Activated naive CD8-positive, alpha-beta T cell treated with anti-CD3 and anti-CD28 coated beads, Interleukin-2, amount 10 ng/mL, durations not matched to agents 7 days and 5 days (primary cell): Measurements from ENCODE around the gene IP6K3. TPM values are rescaled to one million over a fixed set of nuclear protein-coding genes. Genes with fewer than 3 reads are reported as not detected.

Experiments
- ATAC-seq: fragments of 150-1000 bp; cut with Tn5 transposase; one replicate; pipeline ENCODE4 v1.10.0; 2021; ENCODE audit warnings: low read depth, moderate library complexity
- POLR2A ChIA-PET: fragments of 350-600 bp; sonication (Branson Sonifier 250); formaldehyde crosslinking; loops from one replicate; lab custom pipeline; 2021; ENCODE audit warnings: antibody characterized with exemption; lab: Charles Lee
- DNase-seq: peaks from one replicate; pipeline ENCODE4 v3.0.0; 2021
- H3K27ac Mint-ChIP-seq: one replicate; pipeline ENCODE4 v1.8.0; 2022; ENCODE audit warnings: mild to moderate bottlenecking, mixed read lengths
- H3K27me3 Mint-ChIP-seq: one replicate; pipeline ENCODE4 v1.8.0; 2022; ENCODE audit warnings: mild to moderate bottlenecking, moderate library complexity, mixed read lengths
- H3K36me3 Mint-ChIP-seq: one replicate; pipeline ENCODE4 v1.8.0; 2021; ENCODE audit warnings: mild to moderate bottlenecking, mixed read lengths
- H3K4me1 Mint-ChIP-seq: one replicate; pipeline ENCODE4 v1.8.0; 2021; ENCODE audit warnings: mixed read lengths
- H3K4me3 Mint-ChIP-seq: one replicate; pipeline ENCODE4 v1.8.0; 2022; ENCODE audit warnings: mild to moderate bottlenecking, moderate library complexity, mixed read lengths
- H3K9me3 Mint-ChIP-seq: one replicate; pipeline ENCODE4 v1.8.0; 2021; ENCODE audit warnings: mixed read lengths
- total RNA-seq, 2 experiments: library from RNA; stranded (reverse); gene quantifications; one replicate each; pipeline ENCODE4 v1.2.3, GENCODE V29; 2021

The IP6K3 gene
- total RNA-seq, 2 experiments from 2014 or later = not detected

GRCh38 chr6:33714385-33715040 is 32.2 kb downstream of the IP6K3 start:
- H3K4me1 Mint-ChIP-seq = peaks cover 16% of the 10 kb centered on the region
- DNase-seq (no peak), ATAC-seq (no peak)
- H3K9me3 Mint-ChIP-seq = no peaks in the 10 kb centered on the region
- H3K4me3 Mint-ChIP-seq = no peak overlapping the region
- POLR2A ChIA-PET = no interaction called here
- peaks cover 12% of the 10 kb centered on the region for H3K27me3 Mint-ChIP-seq
- peaks cover 10% of the 10 kb centered on the region for H3K36me3 Mint-ChIP-seq
- H3K27ac Mint-ChIP-seq = no peak overlapping the region

DNA sequence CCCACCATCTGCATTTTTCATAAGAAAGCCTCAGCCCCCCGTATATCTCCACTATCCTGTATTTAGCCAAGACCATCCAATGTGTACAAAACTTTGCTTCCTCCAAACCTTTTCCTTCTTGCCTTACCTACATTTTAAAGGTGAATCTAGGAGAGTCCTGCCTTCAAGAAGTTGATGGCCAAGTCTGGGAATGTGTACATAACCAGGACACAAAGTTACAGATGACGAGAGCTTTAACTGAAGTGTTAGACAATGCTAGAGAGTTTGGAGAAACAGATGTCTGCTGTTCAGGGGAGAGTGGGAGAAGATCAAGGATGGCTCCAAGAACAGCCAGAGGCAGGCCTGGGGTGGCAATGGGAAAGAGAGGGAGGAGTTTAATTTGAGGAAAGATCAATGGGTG is 32.9 kb downstream of the IP6K3 start:
- ATAC-seq = no peak
- H3K27me3 Mint-ChIP-seq = peaks cover 8% of the 10 kb centered on the region
- no peak overlapping the region for H3K4me3 Mint-ChIP-seq
- H3K4me1 Mint-ChIP-seq = peaks cover 20% of the 10 kb centered on the region
- no peaks in the 10 kb centered on the region for H3K9me3 Mint-ChIP-seq
- no peak for DNase-seq
- POLR2A ChIA-PET = interaction anchor here (0.6 kb wide), 1 partner anchor 169 kb away, joined by 3 read pairs; no protein-coding TSS in a partner anchor
- H3K36me3 Mint-ChIP-seq = peaks cover 12% of the 10 kb centered on the region
- H3K27ac Mint-ChIP-seq = no peak overlapping the region

- POLR2A ChIA-PET = interaction anchor here (0.6 to 0.7 kb wide), 2 partner anchors 123 to 168 kb away, joined by 3 read pairs; no protein-coding TSS in a partner anchor
- ATAC-seq = no peak
- H3K9me3 Mint-ChIP-seq = no peaks in the 10 kb centered on the region
- DNase-seq = no peak
- peaks cover 8% of the 10 kb centered on the region for H3K27me3 Mint-ChIP-seq
- peaks cover 14% of the 10 kb centered on the region for H3K36me3 Mint-ChIP-seq
- H3K4me1 Mint-ChIP-seq = peaks cover 25% of the 10 kb centered on the region
- H3K27ac Mint-ChIP-seq = no peak overlapping the region
- no peak overlapping the region for H3K4me3 Mint-ChIP-seq
Measured at GRCh38 chr6:33712914-33713313, 33.8 kb downstream of the IP6K3 start.

DNA sequence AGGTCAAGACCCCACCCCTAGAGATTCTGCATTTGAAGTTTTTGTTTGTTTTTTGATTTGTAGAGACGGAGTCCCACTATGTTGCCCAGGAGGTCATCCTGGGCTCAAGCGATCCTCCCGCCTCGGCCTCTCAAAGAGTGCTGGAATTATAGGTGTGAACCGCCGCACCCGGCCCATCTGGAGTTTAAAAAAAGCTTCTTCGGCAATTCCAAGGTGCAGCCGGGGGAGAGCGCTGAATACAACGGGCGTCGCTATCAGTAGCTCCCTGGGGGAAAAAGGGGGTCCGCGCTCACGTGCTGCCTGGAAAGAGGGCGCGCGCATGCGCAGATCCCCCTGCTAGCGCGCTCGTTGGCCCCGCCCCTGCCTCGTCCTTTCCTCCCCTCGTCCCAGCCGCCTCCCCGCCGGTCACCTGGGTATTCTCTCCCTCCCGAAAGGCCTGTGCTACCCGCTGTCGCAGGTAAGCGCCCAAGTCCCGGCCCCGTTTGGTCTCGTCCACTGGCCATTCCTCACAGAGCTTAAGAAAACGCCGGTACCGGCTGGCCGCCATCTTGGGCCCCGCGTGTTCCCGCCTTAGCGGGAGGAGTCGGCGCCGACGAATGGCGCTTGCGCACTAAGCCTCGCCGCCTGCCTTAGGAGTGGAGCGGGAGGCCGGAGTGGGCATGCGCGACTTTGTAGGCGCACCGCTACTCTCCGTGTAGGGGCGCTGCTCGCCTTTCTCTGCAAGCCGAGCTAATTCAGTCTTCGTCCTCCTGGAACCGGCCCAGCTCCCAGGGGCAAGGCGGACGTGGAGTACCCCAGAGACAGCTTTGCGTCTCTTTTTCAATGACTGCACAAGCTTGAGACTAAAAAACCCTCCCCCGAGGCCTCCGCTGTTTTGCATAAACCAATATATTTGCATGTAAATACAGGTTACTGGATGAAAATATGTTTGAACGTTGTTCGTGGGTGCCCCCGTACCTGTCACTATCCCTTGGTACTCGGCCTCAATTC is 35.3 kb downstream of the IP6K3 start, which contains the start of gene UQCC2:
Gene UQCC2 (minus strand): TSS at position 561 of the 990 bp plus-strand sequence. CDS start 14 bp downstream, at position 547.
- DNase-seq (peak; percentile 97), ATAC-seq (peak; percentile 99)
- H3K4me3 Mint-ChIP-seq = peak within 1 kb of the TSS; percentile 96
- POLR2A ChIA-PET = interaction anchor here (0.6 to 1.9 kb wide), 13 partner anchors 11 to 526 kb away, joined by 3 to 11 read pairs (median 5); partner anchors contain the start of genes HMGA1 and ITPR3
- peaks cover 18% of the 10 kb centered on the region for H3K36me3 Mint-ChIP-seq
- H3K27ac Mint-ChIP-seq = peak within 1 kb of the TSS; percentile 96
- peaks cover 8% of the 10 kb centered on the region for H3K27me3 Mint-ChIP-seq
- peaks cover 31% of the 10 kb centered on the region for H3K4me1 Mint-ChIP-seq
- no peaks in the 10 kb centered on the region for H3K9me3 Mint-ChIP-seq

DNA sequence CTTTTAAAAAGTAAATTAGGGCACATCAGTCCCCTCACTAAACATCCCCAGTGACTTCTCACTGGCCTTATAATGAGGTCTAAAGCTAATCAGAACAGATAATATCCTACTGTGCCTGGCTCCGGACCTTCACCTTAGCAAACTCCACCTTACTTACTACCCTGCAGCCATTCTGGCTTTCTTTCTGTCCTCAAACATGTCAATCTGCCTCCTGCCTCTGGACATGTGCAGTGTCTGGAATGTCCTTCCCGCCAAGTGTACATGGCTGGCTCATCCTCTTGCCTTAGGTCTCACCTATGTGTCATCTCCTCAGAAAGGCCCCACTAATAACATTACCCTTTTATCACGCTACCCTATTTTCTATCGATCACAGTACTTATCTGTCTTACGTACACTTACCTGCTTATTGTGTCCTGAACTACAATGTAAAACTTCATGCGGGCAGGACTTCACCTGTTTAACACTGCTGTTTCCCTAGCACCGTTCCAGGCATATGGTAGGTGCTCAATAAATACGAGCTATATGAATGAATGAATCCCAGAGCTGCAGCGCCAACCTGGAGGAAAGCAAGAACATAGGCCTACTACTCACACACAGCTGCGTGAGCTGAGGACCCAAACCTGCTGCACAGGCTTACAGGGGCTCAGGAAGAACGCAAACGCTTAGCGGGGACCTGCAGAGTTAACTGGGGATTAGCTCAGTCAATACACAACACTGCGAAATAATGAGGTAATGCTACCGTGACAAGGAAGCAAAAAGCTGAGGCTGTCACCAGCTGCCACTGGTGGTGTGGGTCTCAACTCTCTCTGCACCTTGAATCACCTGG is 36.2 kb downstream of the IP6K3 start:
- H3K36me3 Mint-ChIP-seq = peaks cover 20% of the 10 kb centered on the region
- H3K27ac Mint-ChIP-seq = peak overlapping the region; percentile 96
- POLR2A ChIA-PET = interaction anchor here (0.9 to 1.9 kb wide), 10 partner anchors 10 to 526 kb away, joined by 3 to 11 read pairs (median 5); partner anchors contain the start of genes HMGA1 and ITPR3
- H3K4me3 Mint-ChIP-seq = peak overlapping the region; percentile 96
- ATAC-seq (no peak), DNase-seq (no peak)
- peaks cover 31% of the 10 kb centered on the region for H3K4me1 Mint-ChIP-seq
- H3K9me3 Mint-ChIP-seq = no peaks in the 10 kb centered on the region
- H3K27me3 Mint-ChIP-seq = peaks cover 8% of the 10 kb centered on the region

DNA sequence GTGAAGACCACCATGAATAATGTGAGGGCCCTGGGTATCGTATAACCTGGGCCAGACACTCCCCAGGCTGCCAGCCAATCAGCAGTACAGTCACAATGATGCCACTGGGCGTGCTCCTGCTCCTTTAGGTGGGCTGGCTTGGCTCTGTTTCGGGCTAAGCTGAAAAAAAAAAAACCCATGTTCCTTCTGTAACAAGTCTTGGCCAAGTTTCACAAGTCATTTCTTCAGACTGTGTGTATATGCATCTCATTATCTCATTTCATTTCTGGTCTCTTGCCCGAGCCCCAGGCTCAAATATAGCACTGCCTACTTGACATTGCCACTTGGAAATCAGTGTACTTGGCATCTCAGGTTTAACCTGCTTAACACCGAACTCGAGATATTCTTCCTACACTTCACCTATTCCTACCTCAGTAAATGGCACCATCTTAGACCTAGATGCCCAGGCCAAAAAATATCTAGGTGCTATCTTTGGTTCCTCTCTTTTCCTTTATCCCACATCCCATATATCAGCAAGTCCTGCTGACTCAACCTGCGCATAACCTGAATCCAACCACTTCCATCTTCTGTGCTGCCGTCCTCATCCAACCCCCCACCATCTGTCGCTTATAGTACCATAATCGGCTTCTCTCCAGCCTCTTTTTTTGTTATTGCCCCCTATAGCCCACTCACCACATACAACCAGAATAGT is 37.0 kb downstream of the IP6K3 start:
- H3K27me3 Mint-ChIP-seq = peaks cover 8% of the 10 kb centered on the region
- H3K9me3 Mint-ChIP-seq = no peaks in the 10 kb centered on the region
- H3K36me3 Mint-ChIP-seq = peaks cover 20% of the 10 kb centered on the region
- H3K4me3 Mint-ChIP-seq = peak overlapping the region; percentile 96
- ATAC-seq (no peak), DNase-seq (no peak)
- H3K27ac Mint-ChIP-seq = no peak overlapping the region
- POLR2A ChIA-PET = interaction anchor here (0.6 to 1.9 kb wide), 4 partner anchors 15 to 176 kb away, joined by 3 to 6 read pairs (median 5); no protein-coding TSS in a partner anchor
- H3K4me1 Mint-ChIP-seq = peaks cover 31% of the 10 kb centered on the region

- no peaks in the 10 kb centered on the region for H3K9me3 Mint-ChIP-seq
- POLR2A ChIA-PET = interaction anchor here (1.2 to 1.4 kb wide), 2 partner anchors 11 to 14 kb away, joined by 4 read pairs; no protein-coding TSS in a partner anchor
- DNase-seq (no peak), ATAC-seq (no peak)
- H3K27ac Mint-ChIP-seq = no peak overlapping the region
- H3K27me3 Mint-ChIP-seq = peaks cover 4% of the 10 kb centered on the region
- no peak overlapping the region for H3K4me3 Mint-ChIP-seq
- peaks cover 31% of the 10 kb centered on the region for H3K4me1 Mint-ChIP-seq
- peaks cover 20% of the 10 kb centered on the region for H3K36me3 Mint-ChIP-seq
Measured at GRCh38 chr6:33708516-33709204, 38.0 kb downstream of the IP6K3 start.

GRCh38 chr6:33707771-33708170 is 38.9 kb downstream of the IP6K3 start:
- Mint-ChIP-seq H3K9me3 (no peaks in the 10 kb centered on the region), H3K4me1 (peaks cover 33% of the 10 kb centered on the region), H3K27ac (peak overlapping the region; percentile 7), H3K27me3 (no peaks in the 10 kb centered on the region), H3K36me3 (peaks cover 20% of the 10 kb centered on the region), H3K4me3 (no peak overlapping the region)
- no peak for ATAC-seq
- POLR2A ChIA-PET = interaction anchor here (1.4 kb wide), 1 partner anchor 10 kb away, joined by 4 read pairs; no protein-coding TSS in a partner anchor
- DNase-seq = no peak

GRCh38 chr6:33705955-33706725 is 40.6 kb downstream of the IP6K3 start:
- DNase-seq (no peak), ATAC-seq (no peak)
- Mint-ChIP-seq H3K36me3 (peaks cover 20% of the 10 kb centered on the region), H3K27me3 (no peaks in the 10 kb centered on the region), H3K4me1 (peaks cover 36% of the 10 kb centered on the region), H3K9me3 (no peaks in the 10 kb centered on the region), H3K27ac (no peak overlapping the region), H3K4me3 (no peak overlapping the region)
- POLR2A ChIA-PET = interaction anchor here (0.9 to 1.3 kb wide), 3 partner anchors 9 to 135 kb away, joined by 3 to 4 read pairs (median 3); no protein-coding TSS in a partner anchor

DNA sequence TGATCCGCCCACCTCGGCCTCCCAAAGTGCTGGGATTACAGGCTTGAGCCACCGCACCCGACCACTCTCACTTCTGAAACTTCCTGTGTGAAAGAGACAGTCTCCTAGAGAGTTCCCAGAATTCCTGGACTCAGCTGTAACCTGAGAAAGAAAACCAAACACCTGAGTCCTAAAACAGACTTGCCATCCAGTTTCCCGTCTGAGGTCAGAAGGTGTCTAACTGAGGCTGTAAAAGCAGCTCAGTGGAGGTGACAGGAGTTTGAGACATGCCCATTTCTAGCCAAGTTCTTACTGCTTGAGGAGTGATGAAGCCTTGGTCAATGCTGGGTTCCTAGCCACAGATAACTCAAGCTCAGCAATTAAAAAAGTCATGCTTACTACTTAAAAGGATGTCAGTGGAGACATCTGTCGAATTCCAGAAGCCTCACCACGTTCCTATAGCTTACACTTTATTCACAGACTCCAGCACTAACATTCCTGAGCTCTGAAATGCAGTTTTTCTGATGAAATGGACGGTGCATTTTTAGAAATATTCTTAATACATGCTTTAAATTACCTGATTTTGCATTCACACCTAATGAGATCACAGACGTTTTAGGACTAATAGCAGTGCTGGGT is 41.3 kb downstream of the IP6K3 start:
- no peak for ATAC-seq
- POLR2A ChIA-PET = interaction anchor here (0.9 to 1.1 kb wide), 2 partner anchors 10 to 135 kb away, joined by 3 read pairs; no protein-coding TSS in a partner anchor
- Mint-ChIP-seq H3K27ac (no peak overlapping the region), H3K4me3 (no peak overlapping the region), H3K4me1 (peaks cover 30% of the 10 kb centered on the region), H3K27me3 (no peaks in the 10 kb centered on the region), H3K9me3 (no peaks in the 10 kb centered on the region), H3K36me3 (peaks cover 17% of the 10 kb centered on the region)
- no peak for DNase-seq
